ENCODE results near the gene MCF2L. TPM values are rescaled to one million over a fixed set of nuclear protein-coding genes. Genes with fewer than 3 reads are reported as not detected.

MCF2L gene
- polyA plus RNA-seq, 2 donors, result 10.9 to 19.4 TPM

DNA sequence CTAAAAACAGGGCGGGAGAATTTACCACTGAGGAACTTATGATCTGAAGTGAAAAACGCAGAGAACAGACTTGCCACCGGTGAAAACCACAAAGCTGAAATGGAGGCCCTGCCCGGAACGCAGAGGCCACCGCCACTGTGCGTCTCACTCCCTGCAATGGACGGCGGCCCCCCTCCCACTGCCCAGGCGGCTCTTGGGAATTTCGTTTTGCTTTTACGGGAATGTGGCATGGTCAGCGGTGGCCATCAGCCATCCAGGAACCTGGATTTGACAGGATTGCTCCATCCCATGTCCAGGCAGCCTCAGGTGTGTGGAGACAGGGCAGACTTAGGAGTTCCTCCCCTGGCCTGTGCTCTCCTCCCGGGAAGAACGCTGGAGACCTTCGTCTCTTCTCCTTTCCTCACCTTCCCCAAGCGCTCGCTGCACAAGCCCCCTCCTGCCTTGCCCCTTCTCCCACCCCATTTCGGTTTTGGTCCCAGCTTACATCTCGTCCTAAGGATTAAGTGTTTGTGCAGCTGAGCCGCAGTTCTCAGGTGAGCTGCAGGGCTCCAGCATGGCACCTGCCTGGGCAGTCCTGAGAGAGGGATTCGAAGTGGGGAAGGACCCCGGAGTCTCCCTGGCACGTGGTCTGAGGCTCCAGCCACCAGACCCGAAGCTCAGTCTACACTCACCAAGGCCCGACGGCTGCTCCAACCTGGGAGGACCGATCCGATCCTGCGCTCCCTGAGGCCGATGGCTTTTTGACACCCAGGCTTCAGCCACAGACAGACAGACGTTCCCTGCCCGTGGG, 49.9 kb downstream of the MCF2L start:
- H3K4me3 ChIP-seq (ENCODE audit: low read depth in 1 of 2, low read length in 2 of 2), result no peak overlapping the region
- H3K4me1 ChIP-seq (ENCODE audit: control insufficient read depth in 2 of 2, insufficient read depth in 2 of 2, low read length in 1 of 2), result peaks cover 4 to 31% of the 10 kb centered on the region in 2 donors
- peaks cover 0 to 2% of the 10 kb centered on the region in 2 donors for H3K9me3 ChIP-seq (ENCODE audit: control insufficient read depth in 2 of 2, insufficient read depth in 1 of 2, low read depth in 1 of 2, low read length in 1 of 2)
- H3K36me3 ChIP-seq (ENCODE audit: control insufficient read depth in 2 of 2, insufficient read depth in 2 of 2, low read length in 1 of 2), result no peaks in the 10 kb centered on the region
- WGBS, 2 donors, result 85 to 86% methylated on average over 33 of the region's 33 CpGs
- H3K27ac ChIP-seq (ENCODE audit: low read depth in 2 of 2, low read length in 1 of 2), result no peak overlapping the region
- H3K27me3 ChIP-seq (ENCODE audit: control insufficient read depth in 1 of 2, insufficient read depth in 2 of 2, low read length in 2 of 2), result no peaks in the 10 kb centered on the region

DNA sequence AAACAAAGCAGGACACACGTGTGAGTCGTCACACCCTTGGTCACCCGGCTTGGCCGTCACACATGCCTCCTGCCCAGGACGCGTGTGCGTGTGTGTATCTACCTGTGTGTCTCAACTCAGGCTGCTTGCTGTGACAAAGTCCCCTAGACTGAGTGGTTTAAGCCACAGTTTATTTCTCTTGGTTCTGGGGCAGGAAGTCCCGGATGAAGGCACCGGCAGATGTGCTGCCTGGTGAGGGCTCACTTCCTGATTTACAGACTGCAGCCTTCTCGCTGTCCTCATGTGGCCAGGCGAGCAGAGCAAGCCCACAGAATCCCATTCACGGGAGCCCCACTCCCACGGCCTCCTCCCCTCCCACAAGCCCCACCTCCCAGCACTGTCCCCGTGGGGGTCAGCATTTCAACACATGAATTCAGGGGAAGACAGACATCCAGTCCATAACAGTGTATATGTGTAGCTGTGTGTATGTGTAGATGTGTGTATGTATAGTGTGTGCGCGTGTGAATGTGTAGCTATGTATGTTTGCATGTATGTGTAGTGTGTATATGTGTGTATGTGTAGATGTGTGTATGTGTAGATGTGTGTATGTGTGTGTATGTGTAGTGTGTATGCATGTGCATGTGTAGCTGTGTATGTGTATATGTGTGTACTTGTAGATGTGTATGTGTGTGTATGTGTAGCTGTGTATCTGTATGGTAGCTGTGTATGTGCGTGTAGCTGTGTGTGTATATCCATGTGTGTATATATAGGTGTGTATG, 51.5 kb downstream of the MCF2L start:
- WGBS, 2 donors, result 88% methylated on average over 17 of the region's 17 CpGs
- Histone ChIP-seq H3K9me3 (ENCODE audit: control insufficient read depth in 2 of 2, insufficient read depth in 1 of 2, low read depth in 1 of 2, low read length in 1 of 2) (peaks cover 0 to under 1% of the 10 kb centered on the region in 2 donors), H3K4me3 (ENCODE audit: low read depth in 1 of 2, low read length in 2 of 2) (no peak overlapping the region)

DNA sequence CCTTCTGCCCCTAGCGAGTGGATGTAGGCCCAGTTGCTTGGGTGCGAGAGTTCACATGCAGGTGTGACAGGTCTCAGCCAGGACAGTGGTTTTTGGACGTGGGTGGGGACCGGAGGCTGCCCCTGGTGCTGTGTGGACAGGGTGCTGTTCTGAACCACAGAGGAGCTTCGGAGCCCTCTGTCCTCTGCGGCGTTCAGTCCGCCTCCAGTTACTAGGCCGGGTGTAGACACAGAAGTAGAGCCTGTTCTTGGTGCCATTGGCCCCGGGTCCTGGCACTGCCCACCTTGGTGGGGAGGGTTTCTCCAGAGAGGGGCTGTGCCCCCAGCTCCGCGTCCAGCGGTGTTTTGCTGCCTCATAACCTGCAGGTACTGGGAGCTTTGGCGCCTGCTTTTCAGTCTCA, 52.4 kb downstream of the MCF2L start:
- H3K4me3 ChIP-seq (ENCODE audit: low read depth in 1 of 2, low read length in 2 of 2), result no peak overlapping the region
- peaks cover 0 to 19% of the 10 kb centered on the region in 2 donors for H3K4me1 ChIP-seq (ENCODE audit: control insufficient read depth in 2 of 2, insufficient read depth in 2 of 2, low read length in 1 of 2)
- H3K27me3 ChIP-seq (ENCODE audit: control insufficient read depth in 1 of 2, insufficient read depth in 2 of 2, low read length in 2 of 2), result no peaks in the 10 kb centered on the region
- no peak overlapping the region for H3K27ac ChIP-seq (ENCODE audit: low read depth in 2 of 2, low read length in 1 of 2)
- 91 to 94% methylated on average over 14 of the region's 14 CpGs for WGBS, 2 donors
- no peaks in the 10 kb centered on the region for H3K9me3 ChIP-seq (ENCODE audit: control insufficient read depth in 2 of 2, insufficient read depth in 1 of 2, low read depth in 1 of 2, low read length in 1 of 2)
- no peaks in the 10 kb centered on the region for H3K36me3 ChIP-seq (ENCODE audit: control insufficient read depth in 2 of 2, insufficient read depth in 2 of 2, low read length in 1 of 2)

More for the DNA sequence above, 51.5 kb downstream of the MCF2L start:
- Histone ChIP-seq H3K36me3 (ENCODE audit: control insufficient read depth in 2 of 2, insufficient read depth in 2 of 2, low read length in 1 of 2) (no peaks in the 10 kb centered on the region), H3K4me1 (ENCODE audit: control insufficient read depth in 2 of 2, insufficient read depth in 2 of 2, low read length in 1 of 2) (peaks cover 0 to 19% of the 10 kb centered on the region in 2 donors), H3K27ac (ENCODE audit: low read depth in 2 of 2, low read length in 1 of 2) (no peak overlapping the region), H3K27me3 (ENCODE audit: control insufficient read depth in 1 of 2, insufficient read depth in 2 of 2, low read length in 2 of 2) (no peaks in the 10 kb centered on the region)

DNA sequence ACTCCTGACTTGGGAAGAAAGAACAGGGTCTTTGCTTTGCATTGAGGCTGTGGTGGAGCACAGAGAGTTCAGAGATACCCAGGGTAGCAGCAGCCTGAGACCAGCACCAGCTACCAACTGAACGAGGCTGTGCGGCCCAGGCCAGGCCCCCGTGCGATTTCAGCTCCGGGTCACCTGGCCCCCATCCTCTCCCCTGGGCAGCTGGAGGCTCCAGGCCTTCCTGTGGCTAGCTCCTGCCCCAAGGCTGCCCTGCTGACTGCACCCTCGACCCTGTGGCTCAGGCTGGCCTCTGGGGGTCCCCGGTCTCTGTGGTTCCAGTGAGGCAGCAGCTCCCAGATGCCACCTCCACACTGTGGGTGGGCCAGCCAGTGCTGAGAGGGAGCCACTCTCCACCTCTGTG, 52.8 kb downstream of the MCF2L start:
- WGBS, 2 donors, result 83% methylated on average over 4 to 7 of the region's 7 CpGs
- peak overlapping the region in 1 of 2 donors; percentile 66 for H3K27ac ChIP-seq (ENCODE audit: low read depth in 2 of 2, low read length in 1 of 2)

DNA sequence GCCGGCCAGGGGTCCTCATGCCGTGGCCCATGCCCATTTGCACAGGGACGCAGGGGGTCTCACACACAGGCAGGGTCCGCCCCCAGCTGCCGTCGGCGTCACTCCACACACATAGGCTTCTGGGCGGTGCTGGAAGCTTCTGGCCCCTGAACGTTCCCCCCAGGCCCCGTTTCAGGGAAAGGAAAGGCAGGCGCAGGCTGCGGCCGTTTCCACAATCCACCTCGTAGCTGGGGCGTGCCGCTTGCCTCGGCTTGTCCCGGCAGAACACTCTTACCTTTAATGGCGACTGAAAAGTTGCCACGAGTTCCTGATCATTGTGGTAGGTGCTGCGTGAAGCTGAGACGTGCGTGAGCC, 53.4 kb downstream of the MCF2L start:
- H3K27ac ChIP-seq (ENCODE audit: low read depth in 2 of 2, low read length in 1 of 2), result peak overlapping the region; percentile 28 to 66
- no peaks in the 10 kb centered on the region for H3K36me3 ChIP-seq (ENCODE audit: control insufficient read depth in 2 of 2, insufficient read depth in 2 of 2, low read length in 1 of 2)
- WGBS, 2 donors, result 45 to 63% methylated on average over 23 of the region's 23 CpGs
- peak overlapping the region; percentile 28 to 32 for H3K4me3 ChIP-seq (ENCODE audit: low read depth in 1 of 2, low read length in 2 of 2)
- H3K9me3 ChIP-seq (ENCODE audit: control insufficient read depth in 2 of 2, insufficient read depth in 1 of 2, low read depth in 1 of 2, low read length in 1 of 2), result no peaks in the 10 kb centered on the region
- H3K4me1 ChIP-seq (ENCODE audit: control insufficient read depth in 2 of 2, insufficient read depth in 2 of 2, low read length in 1 of 2), result peaks cover 0 to 18% of the 10 kb centered on the region in 2 donors
- H3K27me3 ChIP-seq (ENCODE audit: control insufficient read depth in 1 of 2, insufficient read depth in 2 of 2, low read length in 2 of 2), result no peaks in the 10 kb centered on the region

More for the DNA sequence above, 52.8 kb downstream of the MCF2L start:
- H3K36me3 ChIP-seq (ENCODE audit: control insufficient read depth in 2 of 2, insufficient read depth in 2 of 2, low read length in 1 of 2), result no peaks in the 10 kb centered on the region
- peaks cover 0 to 19% of the 10 kb centered on the region in 2 donors for H3K4me1 ChIP-seq (ENCODE audit: control insufficient read depth in 2 of 2, insufficient read depth in 2 of 2, low read length in 1 of 2)
- H3K9me3 ChIP-seq (ENCODE audit: control insufficient read depth in 2 of 2, insufficient read depth in 1 of 2, low read depth in 1 of 2, low read length in 1 of 2), result no peaks in the 10 kb centered on the region
- H3K27me3 ChIP-seq (ENCODE audit: control insufficient read depth in 1 of 2, insufficient read depth in 2 of 2, low read length in 2 of 2), result no peaks in the 10 kb centered on the region
- no peak overlapping the region for H3K4me3 ChIP-seq (ENCODE audit: low read depth in 1 of 2, low read length in 2 of 2)

DNA sequence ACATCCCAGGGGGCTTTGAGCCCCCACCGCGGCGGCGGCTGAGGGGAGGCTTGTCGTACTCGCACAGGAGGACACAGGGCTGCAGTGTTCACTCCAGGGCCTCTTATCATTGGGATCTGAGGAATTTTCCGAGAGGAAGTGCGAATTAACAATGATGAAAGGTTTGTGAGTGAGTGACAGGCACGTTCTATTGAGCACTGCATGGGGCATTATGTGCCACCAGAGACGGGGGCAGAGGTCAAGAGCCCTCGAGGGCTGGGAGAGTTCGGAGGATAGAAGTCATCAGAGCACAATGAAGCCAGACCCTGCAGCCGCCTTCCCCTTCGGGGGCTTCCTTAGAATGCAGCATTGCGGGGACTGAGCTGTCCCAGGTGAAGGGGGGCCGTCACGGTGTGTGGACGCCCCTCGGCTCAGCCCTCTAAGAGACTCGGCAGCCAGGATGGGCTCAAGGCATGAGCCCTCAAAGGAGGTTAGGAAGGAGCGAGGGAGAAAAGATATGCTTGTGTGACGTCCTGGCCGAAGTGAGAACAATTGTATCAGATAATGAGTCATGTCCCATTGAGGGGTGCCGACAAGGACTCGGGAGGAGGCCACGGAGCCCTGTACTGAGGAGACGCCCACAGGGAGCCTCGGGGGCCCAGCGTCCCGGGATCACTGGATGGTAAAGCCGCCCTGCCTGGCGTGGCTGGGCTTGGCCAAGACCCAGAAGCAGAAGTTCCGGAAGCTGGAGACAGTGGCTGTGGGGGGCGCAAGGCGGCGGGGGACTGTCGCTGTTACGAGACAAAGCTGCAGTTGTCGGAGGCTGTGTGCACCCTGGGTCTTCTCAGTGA, 53.9 kb downstream of the MCF2L start:
- peak overlapping the region; percentile 28 to 66 for H3K27ac ChIP-seq (ENCODE audit: low read depth in 2 of 2, low read length in 1 of 2)
- no peaks in the 10 kb centered on the region for H3K36me3 ChIP-seq (ENCODE audit: control insufficient read depth in 2 of 2, insufficient read depth in 2 of 2, low read length in 1 of 2)
- WGBS, 2 donors, result 46 to 58% methylated on average over 39 of the region's 39 CpGs
- peak overlapping the region; percentile 28 to 32 for H3K4me3 ChIP-seq (ENCODE audit: low read depth in 1 of 2, low read length in 2 of 2)
- peaks cover 0 to 15% of the 10 kb centered on the region in 2 donors for H3K4me1 ChIP-seq (ENCODE audit: control insufficient read depth in 2 of 2, insufficient read depth in 2 of 2, low read length in 1 of 2)
- H3K27me3 ChIP-seq (ENCODE audit: control insufficient read depth in 1 of 2, insufficient read depth in 2 of 2, low read length in 2 of 2), result no peaks in the 10 kb centered on the region
- no peaks in the 10 kb centered on the region for H3K9me3 ChIP-seq (ENCODE audit: control insufficient read depth in 2 of 2, insufficient read depth in 1 of 2, low read depth in 1 of 2, low read length in 1 of 2)

DNA sequence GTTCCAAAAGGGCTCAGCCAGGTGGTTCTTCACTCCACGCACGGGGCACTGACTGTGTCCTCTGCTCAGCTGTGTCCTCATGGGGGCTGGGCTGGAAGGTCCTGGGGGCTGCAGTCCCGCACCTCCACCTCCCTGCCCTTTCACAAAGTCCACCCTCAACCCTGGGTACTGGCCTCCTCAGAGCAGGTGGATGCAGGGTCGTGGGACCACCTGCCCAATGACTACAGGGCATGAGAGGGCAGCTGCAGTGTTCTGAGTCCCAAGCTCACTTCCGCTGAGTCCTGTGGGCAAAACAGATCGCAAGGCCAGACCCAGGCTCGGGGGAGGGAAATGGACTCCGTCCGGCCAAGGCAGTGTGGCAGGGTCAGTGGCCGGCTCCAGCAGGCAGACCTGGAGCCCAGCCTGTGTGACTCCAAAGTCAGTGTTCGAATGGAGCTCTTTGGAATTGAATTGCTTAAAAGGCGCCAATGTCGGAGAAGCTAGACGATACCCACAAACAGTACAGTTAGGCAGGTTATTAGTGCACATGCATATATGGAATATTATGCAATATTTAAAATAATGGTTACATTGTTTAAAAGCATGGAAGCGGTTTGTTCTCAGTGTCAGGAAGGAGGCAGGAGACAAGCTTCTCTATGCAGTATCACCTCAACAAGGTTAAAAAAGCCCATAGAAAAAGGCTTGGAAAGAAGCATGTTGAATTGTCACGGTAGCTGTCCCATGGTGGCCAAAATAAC, 54.8 kb downstream of the MCF2L start:
- 86 to 87% methylated on average over 16 of the region's 16 CpGs for WGBS, 2 donors
- no peaks in the 10 kb centered on the region for H3K27me3 ChIP-seq (ENCODE audit: control insufficient read depth in 1 of 2, insufficient read depth in 2 of 2, low read length in 2 of 2)
- no peak overlapping the region for H3K4me3 ChIP-seq (ENCODE audit: low read depth in 1 of 2, low read length in 2 of 2)
- no peaks in the 10 kb centered on the region for H3K9me3 ChIP-seq (ENCODE audit: control insufficient read depth in 2 of 2, insufficient read depth in 1 of 2, low read depth in 1 of 2, low read length in 1 of 2)
- H3K4me1 ChIP-seq (ENCODE audit: control insufficient read depth in 2 of 2, insufficient read depth in 2 of 2, low read length in 1 of 2), result peaks cover 0 to 15% of the 10 kb centered on the region in 2 donors
- H3K27ac ChIP-seq (ENCODE audit: low read depth in 2 of 2, low read length in 1 of 2), result no peak overlapping the region
- no peaks in the 10 kb centered on the region for H3K36me3 ChIP-seq (ENCODE audit: control insufficient read depth in 2 of 2, insufficient read depth in 2 of 2, low read length in 1 of 2)

DNA sequence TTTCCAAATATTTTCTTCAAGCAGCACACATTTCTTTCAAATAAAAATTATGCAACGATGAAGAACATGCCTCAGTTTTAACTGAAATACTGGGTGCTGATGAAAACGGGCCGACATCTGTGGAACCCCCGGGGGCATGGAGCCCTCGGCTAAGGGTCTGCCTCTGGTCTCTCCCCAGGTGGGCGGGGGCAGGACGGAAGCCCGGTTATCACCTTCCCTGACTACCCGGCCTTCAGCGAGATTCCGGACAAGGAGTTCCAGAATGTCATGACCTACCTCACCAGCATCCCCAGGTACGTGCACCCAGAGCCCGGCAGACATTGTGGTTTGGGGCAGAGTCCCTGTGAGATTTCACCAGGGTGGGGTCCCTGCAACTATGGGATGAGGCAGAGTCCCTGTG, 55.5 kb downstream of the MCF2L start:
- no peaks in the 10 kb centered on the region for H3K9me3 ChIP-seq (ENCODE audit: control insufficient read depth in 2 of 2, insufficient read depth in 1 of 2, low read depth in 1 of 2, low read length in 1 of 2)
- no peaks in the 10 kb centered on the region for H3K27me3 ChIP-seq (ENCODE audit: control insufficient read depth in 1 of 2, insufficient read depth in 2 of 2, low read length in 2 of 2)
- no peak overlapping the region for H3K27ac ChIP-seq (ENCODE audit: low read depth in 2 of 2, low read length in 1 of 2)
- peaks cover 0 to 15% of the 10 kb centered on the region in 2 donors for H3K4me1 ChIP-seq (ENCODE audit: control insufficient read depth in 2 of 2, insufficient read depth in 2 of 2, low read length in 1 of 2)
- WGBS, 2 donors, result 86 to 89% methylated on average over 13 of the region's 13 CpGs
- H3K36me3 ChIP-seq (ENCODE audit: control insufficient read depth in 2 of 2, insufficient read depth in 2 of 2, low read length in 1 of 2), result no peaks in the 10 kb centered on the region
- no peak overlapping the region for H3K4me3 ChIP-seq (ENCODE audit: low read depth in 1 of 2, low read length in 2 of 2)

Data from esophagus (tissue), 2 donors.